GM23338 (cell line): ENCODE data around the gene ZNRD2.

Experiments
- CREB1 ChIP-seq: fragments of 250-450 bp; sonication (Bioruptor Pico); IDR thresholded peaks from 2 replicates; pipeline ENCODE4 v1.5.0; 2020; ENCODE audit warnings: low read depth, mild to moderate bottlenecking, moderate library complexity
- EZH2 ChIP-seq: fragments of 200-600 bp; sonication (generic); IDR thresholded peaks from one replicate; pipeline ENCODE4 v1.8.0; 2017; ENCODE audit warnings: antibody characterized with exemption, mild to moderate bottlenecking, low read depth; ENCODE audit not compliant: unreplicated experiment
- EZH2phosphoT487 ChIP-seq: fragments of 200-600 bp; sonication (generic); IDR thresholded peaks from one replicate; pipeline ENCODE4 v1.8.1; 2018; ENCODE audit warnings: antibody characterized with exemption; ENCODE audit not compliant: unreplicated experiment
- JUNB ChIP-seq: IDR thresholded peaks from one replicate; pipeline ENCODE4 v1.6.1; 2016; ENCODE audit warnings: antibody characterized with exemption; ENCODE audit not compliant: unreplicated experiment
- POLR2AphosphoS5 ChIP-seq: IDR thresholded peaks from 2 replicates; pipeline ENCODE4 v1.6.1; 2016; ENCODE audit warnings: antibody characterized with exemption, low read depth
- TF ChIP-seq, protein P1 (sequence below), 2 experiments: fragments of 200-600 bp in 1 of 2; sonication (generic) in 1 of 2; conservative IDR thresholded peaks; 2 replicates each; pipeline versions ENCODE4 v1.5.1 to v1.6.1; 2016 to 2017; ENCODE audit warnings: antibody characterized with exemption in 2 of 2, low read depth in 2 of 2, mild to moderate bottlenecking in 2 of 2, moderate library complexity in 1 of 2
- TF ChIP-seq, protein P2 (sequence below): IDR thresholded peaks from one replicate; pipeline ENCODE4 v1.6.1; 2018; ENCODE audit warnings: antibody characterized with exemption; ENCODE audit not compliant: unreplicated experiment

DNA sequence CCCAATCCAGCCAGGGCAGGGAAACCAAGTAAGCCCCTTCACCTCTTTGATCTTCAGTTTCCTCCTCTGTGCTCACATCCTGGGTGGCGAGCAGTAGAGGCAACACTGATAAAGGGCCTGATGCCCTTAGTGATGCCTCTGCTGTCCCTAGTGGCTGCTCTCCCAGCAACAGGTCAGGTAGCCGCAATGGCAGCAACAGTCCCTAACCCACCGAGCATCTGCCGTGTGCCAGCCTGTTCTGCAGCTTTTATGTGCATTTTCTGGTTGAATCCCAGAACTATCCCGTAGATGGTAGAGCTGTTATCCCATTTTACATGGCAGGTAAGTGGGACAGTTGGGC, 40.1 kb upstream of the ZNRD2 start:
- TF ChIP-seq, protein P1, sequence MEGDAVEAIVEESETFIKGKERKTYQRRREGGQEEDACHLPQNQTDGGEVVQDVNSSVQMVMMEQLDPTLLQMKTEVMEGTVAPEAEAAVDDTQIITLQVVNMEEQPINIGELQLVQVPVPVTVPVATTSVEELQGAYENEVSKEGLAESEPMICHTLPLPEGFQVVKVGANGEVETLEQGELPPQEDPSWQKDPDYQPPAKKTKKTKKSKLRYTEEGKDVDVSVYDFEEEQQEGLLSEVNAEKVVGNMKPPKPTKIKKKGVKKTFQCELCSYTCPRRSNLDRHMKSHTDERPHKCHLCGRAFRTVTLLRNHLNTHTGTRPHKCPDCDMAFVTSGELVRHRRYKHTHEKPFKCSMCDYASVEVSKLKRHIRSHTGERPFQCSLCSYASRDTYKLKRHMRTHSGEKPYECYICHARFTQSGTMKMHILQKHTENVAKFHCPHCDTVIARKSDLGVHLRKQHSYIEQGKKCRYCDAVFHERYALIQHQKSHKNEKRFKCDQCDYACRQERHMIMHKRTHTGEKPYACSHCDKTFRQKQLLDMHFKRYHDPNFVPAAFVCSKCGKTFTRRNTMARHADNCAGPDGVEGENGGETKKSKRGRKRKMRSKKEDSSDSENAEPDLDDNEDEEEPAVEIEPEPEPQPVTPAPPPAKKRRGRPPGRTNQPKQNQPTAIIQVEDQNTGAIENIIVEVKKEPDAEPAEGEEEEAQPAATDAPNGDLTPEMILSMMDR (conservative IDR thresholded peaks at IDR 0.05; ENCODE audit: low read depth in 2 of 2): peak; percentile 41 to 47
- no peak for TF ChIP-seq POLR2AphosphoS5
- TF ChIP-seq EZH2: no peak
- no peak for TF ChIP-seq JUNB
- no peak for TF ChIP-seq EZH2phosphoT487
- TF ChIP-seq, protein P2, sequence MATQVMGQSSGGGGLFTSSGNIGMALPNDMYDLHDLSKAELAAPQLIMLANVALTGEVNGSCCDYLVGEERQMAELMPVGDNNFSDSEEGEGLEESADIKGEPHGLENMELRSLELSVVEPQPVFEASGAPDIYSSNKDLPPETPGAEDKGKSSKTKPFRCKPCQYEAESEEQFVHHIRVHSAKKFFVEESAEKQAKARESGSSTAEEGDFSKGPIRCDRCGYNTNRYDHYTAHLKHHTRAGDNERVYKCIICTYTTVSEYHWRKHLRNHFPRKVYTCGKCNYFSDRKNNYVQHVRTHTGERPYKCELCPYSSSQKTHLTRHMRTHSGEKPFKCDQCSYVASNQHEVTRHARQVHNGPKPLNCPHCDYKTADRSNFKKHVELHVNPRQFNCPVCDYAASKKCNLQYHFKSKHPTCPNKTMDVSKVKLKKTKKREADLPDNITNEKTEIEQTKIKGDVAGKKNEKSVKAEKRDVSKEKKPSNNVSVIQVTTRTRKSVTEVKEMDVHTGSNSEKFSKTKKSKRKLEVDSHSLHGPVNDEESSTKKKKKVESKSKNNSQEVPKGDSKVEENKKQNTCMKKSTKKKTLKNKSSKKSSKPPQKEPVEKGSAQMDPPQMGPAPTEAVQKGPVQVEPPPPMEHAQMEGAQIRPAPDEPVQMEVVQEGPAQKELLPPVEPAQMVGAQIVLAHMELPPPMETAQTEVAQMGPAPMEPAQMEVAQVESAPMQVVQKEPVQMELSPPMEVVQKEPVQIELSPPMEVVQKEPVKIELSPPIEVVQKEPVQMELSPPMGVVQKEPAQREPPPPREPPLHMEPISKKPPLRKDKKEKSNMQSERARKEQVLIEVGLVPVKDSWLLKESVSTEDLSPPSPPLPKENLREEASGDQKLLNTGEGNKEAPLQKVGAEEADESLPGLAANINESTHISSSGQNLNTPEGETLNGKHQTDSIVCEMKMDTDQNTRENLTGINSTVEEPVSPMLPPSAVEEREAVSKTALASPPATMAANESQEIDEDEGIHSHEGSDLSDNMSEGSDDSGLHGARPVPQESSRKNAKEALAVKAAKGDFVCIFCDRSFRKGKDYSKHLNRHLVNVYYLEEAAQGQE: no peak
- TF ChIP-seq CREB1: no peak
